Measurements from ENCODE around the gene HNF4A.
"Not testable (repeated sequence)": the region's sequence is repeated elsewhere in the genome, so short reads cannot be mapped to it uniquely, and the experiment has no call there.

Gene HNF4A

GRCh38 chr20:44355498-44356352 is at the start of gene HNF4A:
HNF4A (plus strand) TSS chr20:44355699; CDS start chr20:44355805, 106 bp downstream.
- no peak for DNase-seq

- no peak for DNase-seq
These were observed 48.6 kb upstream of the HNF4A start for GRCh38 chr20:44306927-44307326.

GRCh38 chr20:44309763-44310663 is 45.5 kb upstream of the HNF4A start:
- DNase-seq = no peak

- peak; percentile 66 for DNase-seq
These were observed 44.5 kb upstream of the HNF4A start, which contains the start of gene FITM2 for GRCh38 chr20:44310664-44311639. FITM2 (minus strand) TSS chr20:44311202; CDS start chr20:44311148, 54 bp downstream.

- DNase-seq = no peak
These were observed 40.6 kb upstream of the HNF4A start for GRCh38 chr20:44314870-44315269.

GRCh38 chr20:44319839-44320422 is 35.6 kb upstream of the HNF4A start:
- DNase-seq = no peak

GRCh38 chr20:44324343-44324742 is 31.2 kb upstream of the HNF4A start:
- no peak for DNase-seq

- no peak for DNase-seq
These were observed 28.9 kb upstream of the HNF4A start for GRCh38 chr20:44326391-44327159.

- DNase-seq = not testable (repeated sequence)
These were observed 27.8 kb upstream of the HNF4A start for GRCh38 chr20:44327748-44328147.

GRCh38 chr20:44328428-44328827 is 27.1 kb upstream of the HNF4A start:
- DNase-seq = no peak

- DNase-seq = no peak
These were observed 24.3 kb upstream of the HNF4A start for GRCh38 chr20:44331201-44331600.

GRCh38 chr20:44334306-44334705 is 21.2 kb upstream of the HNF4A start:
- DNase-seq = no peak

GRCh38 chr20:44334709-44335108 is 20.8 kb upstream of the HNF4A start:
- DNase-seq = no peak

- DNase-seq = no peak
These were observed 19.8 kb upstream of the HNF4A start for GRCh38 chr20:44335675-44336074.

GRCh38 chr20:44336086-44336485 is 19.4 kb upstream of the HNF4A start:
- no peak for DNase-seq

- DNase-seq = no peak
These were observed 18.6 kb upstream of the HNF4A start, which contains the start of gene R3HDML for GRCh38 chr20:44336725-44337380. R3HDML (plus strand) TSS chr20:44337043; CDS start chr20:44337158, 115 bp downstream.

GRCh38 chr20:44342248-44342647 is 13.3 kb upstream of the HNF4A start:
- DNase-seq = no peak

GRCh38 chr20:44343162-44343675 is 12.3 kb upstream of the HNF4A start:
- no peak for DNase-seq

GRCh38 chr20:44344723-44345122 is 10.8 kb upstream of the HNF4A start:
- no peak for DNase-seq

- no peak for DNase-seq
These were observed 10.4 kb upstream of the HNF4A start for GRCh38 chr20:44345147-44345546.

All from cortex of kidney (tissue), 1 donor.